Measurements from ENCODE around the gene UGT1A6.
"Not testable (repeated sequence)": the region's sequence is repeated elsewhere in the genome, so short reads cannot be mapped to it uniquely, and the experiment has no call there.

The UGT1A6 gene

DNA sequence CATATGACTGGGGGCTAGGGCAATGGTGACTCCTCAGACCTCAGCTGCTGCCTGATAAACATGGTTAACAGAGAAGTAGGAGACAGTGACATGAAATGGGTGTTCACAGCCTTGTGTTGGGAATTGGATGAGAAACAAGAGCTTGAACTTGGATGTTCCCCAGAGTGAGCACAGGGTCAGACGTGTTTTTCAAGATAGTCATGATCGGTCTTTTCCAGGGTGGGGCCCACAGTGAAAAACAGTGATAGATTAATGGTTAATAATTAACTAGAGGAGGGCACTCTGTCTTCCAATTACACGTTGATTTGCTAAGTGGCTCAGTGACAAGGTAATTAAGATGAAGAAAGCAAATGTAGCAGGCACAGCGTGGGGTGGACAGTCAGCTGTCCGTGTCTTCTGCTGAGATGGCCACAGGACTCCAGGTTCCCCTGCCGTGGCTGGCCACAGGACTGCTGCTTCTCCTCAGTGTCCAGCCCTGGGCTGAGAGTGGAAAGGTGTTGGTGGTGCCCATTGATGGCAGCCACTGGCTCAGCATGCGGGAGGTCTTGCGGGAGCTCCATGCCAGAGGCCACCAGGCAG lies 36.1 kb downstream of the UGT1A6 start, which contains the start of gene UGT1A3:
UGT1A3 (plus strand) TSS at position 320 of the 579 bp plus-strand sequence; CDS start at position 405, 85 bp downstream.
- no peak for DNase-seq (ENCODE audit: low read depth in 2 of 2)

DNA sequence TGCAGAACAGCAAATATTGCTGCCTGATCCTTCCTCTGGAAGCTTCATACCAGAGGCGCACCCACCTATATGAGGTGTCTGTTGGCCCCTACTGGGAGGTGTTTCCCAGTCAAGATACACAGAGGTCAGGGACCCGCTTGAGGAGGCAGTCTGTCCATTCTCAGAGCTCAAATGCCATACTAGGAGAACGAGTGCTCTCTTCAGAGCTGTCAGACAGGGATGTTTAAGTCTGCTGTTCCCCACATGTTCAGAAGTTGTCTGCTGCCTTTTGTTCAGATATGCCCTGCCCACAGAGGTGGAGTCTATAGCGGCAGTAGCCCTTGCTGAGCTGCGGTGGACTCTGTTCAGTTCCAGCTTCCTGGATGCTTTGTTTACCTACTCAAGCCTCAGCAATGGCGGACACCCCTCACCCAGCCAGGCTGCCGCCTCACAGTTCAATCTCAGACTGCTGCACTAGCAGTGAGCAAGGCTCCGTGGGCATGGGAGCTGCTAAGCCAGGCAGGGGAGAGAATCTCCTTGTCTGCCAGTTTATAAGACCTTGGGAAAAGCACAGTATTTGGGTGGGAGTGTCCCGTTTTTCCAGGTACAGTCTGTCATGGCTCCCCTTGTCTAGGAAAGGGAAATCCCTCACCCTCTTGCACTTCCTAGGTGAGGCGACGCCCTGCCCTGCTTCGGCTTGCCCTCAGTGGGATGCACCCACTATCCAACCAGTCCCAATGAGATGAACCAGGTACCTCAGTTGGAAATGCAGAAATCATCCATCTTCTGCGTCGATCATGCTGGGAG lies 44.4 kb downstream of the UGT1A6 start:
- not testable (repeated sequence) for DNase-seq (ENCODE audit: low read depth in 2 of 2)

DNA sequence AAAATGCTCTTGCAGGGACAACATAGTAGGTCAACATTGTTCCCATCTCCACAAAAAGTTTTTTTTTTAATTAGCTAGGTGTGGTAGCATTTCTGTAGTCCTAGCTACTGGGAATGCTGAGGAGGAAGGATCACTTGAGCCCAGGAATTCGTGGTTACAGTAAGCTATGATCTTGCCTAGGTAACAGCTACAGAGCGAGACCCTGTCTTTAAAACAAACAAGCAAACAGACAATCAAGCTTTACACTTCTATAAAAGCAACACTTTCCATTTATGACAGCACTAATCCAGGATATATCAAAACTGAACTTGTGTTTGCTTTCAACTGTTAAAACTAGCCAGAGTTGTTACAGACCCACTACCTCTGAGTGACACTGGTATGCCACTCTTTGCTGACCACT lies 48.2 kb downstream of the UGT1A6 start:
- DNase-seq (ENCODE audit: low read depth in 2 of 2), result no peak

DNA sequence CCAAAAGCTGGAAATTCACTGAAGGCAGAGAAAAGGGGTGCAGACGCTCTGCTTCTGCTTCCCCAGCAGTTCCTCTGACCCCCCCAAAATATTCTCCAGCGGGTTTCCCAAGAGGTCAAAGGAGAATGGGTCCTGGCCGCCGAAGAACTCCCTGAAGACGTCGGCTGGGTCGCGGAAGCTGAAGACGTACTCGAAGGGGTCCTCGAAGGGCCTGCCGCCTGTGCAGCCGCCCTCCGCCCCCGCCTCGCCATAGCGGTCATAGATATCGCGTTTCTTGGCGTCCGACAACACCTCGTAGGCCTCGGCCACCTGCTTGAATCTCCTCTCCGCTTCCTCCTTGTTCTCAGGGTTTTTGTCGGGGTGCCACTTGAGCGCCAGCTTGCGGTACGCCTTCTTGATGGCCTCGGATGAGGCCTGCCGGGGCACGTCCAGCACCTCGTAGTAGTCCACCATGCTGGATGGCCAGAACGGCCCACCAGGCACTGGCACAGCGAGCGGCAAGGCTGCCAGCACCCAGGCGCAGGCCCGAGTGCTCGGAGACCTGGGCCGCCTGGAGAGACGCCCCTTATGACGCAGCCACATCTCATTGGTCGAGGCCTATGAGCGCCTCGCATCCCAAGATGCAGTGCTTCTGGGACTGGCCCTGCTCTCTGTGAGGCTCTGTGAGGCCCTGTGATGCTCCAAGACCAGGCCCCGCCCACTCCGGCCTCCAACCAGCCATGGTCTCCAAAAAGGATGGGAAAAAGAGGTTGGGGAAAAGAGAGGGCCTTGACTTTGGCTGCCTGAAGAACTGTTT lies 51.0 kb downstream of the UGT1A6 start:
- no peak for DNase-seq (ENCODE audit: low read depth in 2 of 2)

DNA sequence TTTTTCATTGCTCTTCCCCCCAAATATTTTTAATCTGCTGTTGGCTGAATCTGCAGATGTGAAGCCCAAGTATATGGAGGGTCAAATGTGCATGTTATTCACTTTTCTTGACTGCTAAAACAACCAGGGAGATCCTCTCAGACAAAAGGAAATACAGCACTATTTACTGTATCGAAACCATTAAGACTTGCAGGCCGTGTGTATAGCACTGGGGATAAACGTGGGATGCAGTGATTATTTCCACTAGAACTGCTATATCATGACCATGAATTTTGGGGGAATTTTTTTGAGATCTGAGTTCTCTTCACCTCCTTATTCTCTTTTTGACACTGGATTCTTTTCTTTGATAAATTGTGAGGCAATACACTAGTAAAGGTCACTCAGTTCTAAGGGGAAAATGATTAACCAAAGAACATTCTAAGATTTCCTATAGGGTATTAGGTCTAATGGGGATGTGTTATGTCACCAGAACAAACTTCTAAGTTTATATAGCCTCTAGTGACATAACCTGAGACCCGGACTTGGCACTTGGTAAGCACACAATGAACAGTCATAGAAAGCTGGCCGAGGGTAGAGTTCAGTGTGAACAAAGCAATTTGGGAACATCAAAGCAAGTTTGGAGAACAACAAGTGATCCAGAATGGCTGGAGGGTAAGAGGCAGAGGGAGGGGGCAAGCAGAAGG lies 52.5 kb downstream of the UGT1A6 start:
- DNase-seq (ENCODE audit: low read depth in 2 of 2), result no peak

DNA sequence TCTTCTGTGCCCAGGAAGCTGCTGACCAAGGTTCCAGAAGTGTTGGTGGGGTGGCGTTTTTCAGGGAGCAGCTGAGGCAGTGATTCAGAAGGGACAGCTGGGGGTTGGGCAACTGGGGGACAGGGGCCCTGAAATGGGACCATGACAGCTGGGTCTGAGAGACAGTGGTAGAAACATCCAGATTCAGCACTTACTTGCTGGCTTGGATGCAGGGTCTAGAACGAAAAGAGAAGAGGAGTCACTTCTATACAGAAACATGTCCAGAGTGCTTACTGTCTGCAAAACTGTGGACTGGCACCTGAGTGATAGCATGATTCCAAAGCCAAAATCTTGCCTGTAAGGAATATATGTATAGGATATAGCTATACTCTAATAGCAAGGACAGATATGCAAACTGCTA lies 53.1 kb downstream of the UGT1A6 start:
- not testable (repeated sequence) for DNase-seq (ENCODE audit: low read depth in 2 of 2)

DNA sequence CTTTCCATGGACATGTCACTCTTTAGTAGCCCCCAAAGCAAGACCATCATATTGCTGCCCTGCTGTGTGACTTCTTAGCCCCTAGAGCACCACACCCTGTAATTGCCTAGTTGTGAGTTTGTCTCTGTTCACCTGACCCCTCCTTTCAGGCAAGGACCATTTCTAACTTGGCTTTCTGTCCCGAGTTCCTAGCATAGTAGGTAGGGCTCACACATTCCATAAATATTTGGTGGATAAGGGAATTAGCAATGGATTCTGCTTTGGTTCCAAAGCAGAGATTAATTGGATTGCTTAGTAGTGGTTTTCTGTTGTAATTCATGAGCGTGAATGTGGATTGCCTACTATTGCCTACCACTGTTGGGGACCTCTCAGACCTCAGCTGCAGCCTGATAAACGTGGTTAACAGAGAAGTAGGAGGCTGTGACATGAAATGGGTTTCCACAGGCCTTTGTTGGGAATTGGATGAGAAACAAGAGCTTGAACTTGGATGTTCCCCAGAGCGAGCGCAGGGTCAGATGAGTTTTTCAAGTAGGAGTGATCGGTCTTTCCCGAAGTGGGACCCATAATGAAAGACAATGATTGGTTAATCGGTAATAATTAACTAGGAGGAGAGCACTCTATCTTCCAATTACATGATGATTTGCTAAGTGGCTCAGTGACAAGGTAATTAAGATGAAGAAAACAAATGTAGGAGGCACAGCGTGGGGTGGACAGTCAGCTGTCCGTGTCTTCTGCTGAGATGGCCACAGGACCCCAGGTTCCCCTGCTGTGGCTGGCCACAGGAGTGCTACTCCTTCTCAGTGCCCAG lies 54.0 kb downstream of the UGT1A6 start:
- DNase-seq (ENCODE audit: low read depth in 2 of 2), result no peak

DNA sequence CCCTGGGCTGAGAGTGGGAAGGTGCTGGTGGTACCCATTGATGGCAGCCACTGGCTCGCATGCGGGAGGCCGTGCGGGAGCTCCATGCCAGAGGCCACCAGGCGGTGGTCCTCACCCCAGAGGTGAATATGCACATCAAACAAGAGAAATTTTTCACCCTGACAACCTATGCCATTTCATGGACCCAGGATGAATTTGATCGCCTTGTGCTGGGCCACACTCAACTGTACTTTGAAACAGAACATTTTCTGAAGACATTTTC lies 54.5 kb downstream of the UGT1A6 start:
- DNase-seq (ENCODE audit: low read depth in 2 of 2), result no peak

DNA sequence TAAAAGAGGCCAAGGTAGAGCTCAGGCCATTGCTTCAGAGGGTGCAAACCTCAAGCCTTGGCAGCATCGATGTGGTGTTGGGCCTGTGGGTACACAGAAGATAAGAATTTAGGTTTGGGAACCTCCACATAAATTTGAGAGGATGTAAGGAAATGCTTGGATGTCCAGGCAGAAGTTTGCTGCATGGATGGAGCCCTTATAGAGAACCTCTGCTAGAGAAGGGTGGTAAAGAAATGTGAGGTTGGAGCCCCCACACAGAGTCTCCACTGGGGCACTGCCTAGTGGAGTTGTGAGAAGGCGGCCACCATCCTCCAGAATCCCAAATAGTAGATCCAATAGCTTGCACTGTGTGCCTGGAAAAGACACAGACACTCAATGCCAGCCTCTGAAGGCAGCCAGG lies 58.0 kb downstream of the UGT1A6 start:
- not testable (repeated sequence) for DNase-seq (ENCODE audit: low read depth in 2 of 2)

DNA sequence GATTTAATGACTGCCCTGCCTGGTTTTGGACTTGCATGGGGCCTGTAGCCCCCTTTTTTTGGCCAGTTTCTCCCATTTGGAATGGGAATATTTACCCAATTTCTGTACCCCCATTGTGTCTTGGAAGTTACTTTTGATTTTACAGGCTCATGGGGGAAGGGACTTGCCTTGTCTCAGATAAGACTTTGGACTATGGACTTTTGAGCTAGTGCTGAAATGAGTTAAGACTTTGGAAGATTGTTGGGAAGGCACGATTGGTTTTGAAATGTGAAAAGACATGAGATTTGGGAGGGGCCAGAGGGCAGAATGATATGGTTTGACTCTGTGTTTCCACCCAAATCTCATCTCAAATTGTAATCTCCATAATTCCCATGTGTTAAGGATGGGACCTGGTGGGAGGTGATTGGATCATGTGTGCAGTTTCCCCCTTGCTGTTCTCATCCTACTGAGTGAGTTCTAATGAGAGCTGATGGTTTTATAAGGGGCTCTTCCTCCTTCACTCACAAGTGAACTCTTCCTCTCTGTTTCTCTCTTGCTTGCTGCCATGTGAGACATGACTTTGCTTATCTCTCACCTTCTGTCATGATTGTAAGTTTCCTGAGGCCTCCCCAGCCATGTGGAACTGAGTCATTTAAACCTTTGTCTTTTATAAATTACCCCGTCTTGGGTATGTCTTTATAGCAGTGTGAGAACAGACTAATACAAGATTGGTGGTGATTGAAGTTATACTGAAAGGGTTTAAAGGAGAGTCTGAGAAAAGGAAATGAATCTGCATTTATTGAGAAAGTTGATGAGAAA lies 58.7 kb downstream of the UGT1A6 start:
- DNase-seq (ENCODE audit: low read depth in 2 of 2), result not testable (repeated sequence)

DNA sequence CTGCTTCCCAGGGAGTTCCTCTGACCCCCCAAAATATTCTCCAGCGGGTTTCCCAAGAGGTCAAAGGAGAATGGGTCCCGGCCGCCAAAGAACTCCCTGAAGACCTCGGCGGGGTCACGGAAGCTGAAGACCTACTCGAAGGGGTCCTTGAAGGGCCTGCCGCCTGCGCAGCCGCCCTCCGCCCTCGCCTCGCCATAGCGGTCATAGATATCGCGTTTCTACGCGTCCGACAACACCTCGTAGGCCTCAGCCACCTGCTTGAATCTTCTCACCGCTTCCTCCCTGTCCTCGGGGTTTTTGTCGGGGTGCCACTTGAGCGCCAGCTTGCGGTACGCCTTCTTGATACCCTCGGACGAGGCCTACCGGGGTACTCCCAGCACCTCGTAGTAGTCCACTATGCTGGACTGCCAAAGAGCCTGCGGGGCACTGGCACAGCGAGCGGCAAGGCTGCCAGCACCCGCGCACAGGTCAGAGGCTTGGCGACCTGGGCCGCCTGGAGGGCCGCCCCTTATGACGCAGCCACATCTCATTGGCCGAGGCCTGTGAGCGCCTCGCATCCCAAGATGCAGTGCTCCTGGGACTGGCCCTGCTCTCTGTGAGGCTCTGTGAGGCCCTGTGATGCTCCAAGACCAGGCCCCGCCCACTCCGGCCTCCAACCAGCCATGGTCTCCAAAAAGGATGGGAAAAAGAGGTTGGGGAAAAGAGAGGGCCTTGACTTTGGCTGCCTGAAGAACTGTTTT lies 62.4 kb downstream of the UGT1A6 start:
- no peak for DNase-seq (ENCODE audit: low read depth in 2 of 2)

DNA sequence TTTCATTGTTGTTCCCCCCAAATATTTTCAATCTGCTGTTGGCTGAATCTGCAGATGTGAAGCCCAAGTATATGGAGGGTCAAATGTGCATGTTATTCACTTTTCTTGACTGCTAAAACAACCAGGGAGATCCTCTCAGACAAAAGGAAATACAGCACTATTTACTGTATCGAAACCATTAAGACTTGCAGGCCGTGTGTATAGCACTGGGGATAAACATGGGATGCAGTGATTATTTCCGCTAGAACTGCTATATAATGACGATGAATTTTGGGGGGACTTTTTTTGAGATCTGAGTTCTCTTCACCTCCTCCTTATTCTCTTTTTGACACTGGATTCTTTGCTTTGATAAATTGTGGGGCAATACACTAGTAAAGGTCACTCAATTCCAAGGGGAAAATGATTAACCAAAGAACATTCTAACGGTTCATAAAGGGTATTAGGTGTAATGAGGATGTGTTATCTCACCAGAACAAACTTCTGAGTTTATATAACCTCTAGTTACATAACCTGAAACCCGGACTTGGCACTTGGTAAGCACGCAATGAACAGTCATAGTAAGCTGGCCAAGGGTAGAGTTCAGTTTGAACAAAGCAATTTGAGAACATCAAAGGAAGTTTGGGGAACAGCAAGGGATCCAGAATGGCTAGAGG lies 63.9 kb downstream of the UGT1A6 start:
- DNase-seq (ENCODE audit: low read depth in 2 of 2), result no peak

DNA sequence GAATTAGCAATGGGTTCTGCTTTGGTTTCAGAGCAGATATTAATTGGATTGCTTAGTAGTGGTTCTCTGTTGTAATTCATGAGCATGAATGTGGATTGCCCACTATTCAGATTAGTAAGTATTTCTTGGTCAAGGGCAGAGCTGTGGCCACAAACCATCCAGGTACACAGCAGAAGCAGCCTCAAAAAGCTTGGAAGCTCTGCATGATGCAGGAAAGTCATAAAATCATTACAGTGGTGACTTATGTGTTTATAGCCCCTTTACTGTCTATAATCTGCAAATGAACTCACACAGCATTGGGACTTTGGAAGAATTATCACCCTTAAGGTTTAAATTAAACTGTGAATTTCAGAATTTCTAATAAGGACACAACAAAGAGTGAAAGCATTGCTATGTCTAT lies 65.5 kb downstream of the UGT1A6 start:
- no peak for DNase-seq (ENCODE audit: low read depth in 2 of 2)

DNA sequence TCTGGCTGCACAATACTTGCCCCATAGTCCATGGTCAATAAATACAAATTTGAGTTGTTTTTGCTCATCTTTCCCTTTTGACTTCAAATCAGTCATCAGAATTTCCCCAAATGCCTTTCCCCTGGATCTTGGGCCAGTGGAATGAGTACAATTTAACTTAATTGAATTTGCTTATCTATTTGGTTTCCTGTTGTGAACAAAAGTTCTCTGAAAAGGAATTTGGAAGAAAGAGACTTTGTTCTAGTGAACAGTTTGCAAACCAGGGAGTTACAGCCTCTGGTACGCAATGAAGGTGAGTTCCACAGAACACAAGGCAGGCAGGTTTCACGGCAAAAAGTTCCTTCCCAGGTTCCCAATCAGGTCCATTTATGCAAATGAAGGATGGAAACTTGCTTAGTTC lies 66.2 kb downstream of the UGT1A6 start:
- DNase-seq (ENCODE audit: low read depth in 2 of 2), result no peak

DNA sequence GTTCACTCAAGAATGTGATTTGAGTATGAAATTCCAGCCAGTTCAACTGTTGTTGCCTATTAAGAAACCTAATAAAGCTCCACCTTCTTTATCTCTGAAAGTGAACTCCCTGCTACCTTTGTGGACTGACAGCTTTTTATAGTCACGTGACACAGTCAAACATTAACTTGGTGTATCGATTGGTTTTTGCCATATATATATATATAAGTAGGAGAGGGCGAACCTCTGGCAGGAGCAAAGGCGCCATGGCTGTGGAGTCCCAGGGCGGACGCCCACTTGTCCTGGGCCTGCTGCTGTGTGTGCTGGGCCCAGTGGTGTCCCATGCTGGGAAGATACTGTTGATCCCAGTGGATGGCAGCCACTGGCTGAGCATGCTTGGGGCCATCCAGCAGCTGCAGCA lies 67.4 kb downstream of the UGT1A6 start, which contains the start of gene UGT1A1:
UGT1A1 (plus strand) TSS at position 228 of the 400 bp plus-strand sequence; CDS start at position 246, 18 bp downstream.
- no peak for DNase-seq (ENCODE audit: low read depth in 2 of 2)

DNA sequence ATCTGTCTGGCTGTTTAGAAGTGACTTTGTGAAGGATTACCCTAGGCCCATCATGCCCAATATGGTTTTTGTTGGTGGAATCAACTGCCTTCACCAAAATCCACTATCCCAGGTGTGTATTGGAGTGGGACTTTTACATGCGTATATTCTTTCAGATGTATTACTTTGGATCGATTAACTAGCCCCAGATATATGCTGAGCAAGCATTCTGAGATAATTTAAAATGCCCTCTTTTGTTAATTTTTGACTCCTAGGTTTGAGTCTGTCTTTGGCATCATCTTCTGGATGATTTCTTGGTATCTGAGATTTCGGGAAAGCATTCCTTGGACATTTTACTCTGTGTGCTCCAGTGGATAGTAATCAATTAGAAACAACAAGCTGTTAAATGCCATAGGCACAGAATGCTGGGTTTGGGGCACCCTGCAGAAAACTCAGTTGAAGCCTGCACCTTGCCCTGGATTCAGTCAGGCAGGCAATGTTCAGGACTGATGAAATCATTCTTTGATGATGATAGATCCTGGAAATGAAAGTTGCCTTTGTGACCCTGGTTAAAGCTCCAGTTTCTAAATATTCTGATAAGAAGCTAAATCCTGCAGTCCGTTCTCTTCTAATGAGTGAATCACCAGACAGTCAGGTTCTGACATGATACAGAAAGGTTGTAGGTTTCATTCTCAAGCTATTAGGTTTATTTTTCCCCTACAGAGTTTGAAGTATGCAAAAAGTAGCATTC lies 68.5 kb downstream of the UGT1A6 start:
- no peak for DNase-seq (ENCODE audit: low read depth in 2 of 2)

DNA sequence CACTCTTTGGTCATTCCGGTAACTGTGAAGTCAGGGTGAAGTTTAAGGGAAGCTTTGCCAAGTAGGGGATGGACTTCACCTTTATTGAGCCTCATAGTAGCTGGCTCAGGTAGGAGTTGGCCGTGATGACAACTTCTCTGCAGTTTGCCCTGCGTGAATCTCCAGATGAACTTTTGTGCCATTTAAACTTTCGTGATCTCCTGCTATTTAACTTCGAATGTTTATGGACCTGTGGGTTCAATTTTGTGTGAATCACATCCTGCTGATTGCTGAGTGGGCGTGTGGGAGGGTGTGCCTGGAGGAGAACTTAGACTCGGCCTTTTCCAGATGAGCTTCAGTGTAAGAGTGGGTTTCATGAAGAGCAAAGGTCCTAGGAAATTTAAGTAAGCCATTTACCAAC lies 71.6 kb downstream of the UGT1A6 start:
- DNase-seq (ENCODE audit: low read depth in 2 of 2), result no peak

DNA sequence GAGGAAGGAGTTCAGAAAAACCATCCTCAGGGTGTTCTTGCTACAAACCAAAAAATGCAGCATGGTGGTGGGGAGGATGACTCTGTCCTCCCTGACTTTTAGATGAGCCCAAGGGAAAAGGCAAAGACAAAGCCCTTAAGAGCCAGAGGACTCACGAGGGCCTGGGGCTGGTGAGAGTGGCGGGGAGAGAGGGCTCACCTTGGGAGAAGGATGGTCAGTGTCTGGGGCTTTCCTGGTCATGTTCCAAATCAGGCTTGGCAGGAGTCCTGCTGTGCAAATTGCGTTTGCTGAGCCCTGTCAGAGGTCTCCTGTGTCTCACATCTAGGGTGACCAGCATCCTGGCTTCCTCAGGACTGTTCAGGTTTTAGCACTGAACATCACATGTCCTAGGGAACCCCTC lies 72.1 kb downstream of the UGT1A6 start:
- DNase-seq (ENCODE audit: low read depth in 2 of 2), result no peak

DNA sequence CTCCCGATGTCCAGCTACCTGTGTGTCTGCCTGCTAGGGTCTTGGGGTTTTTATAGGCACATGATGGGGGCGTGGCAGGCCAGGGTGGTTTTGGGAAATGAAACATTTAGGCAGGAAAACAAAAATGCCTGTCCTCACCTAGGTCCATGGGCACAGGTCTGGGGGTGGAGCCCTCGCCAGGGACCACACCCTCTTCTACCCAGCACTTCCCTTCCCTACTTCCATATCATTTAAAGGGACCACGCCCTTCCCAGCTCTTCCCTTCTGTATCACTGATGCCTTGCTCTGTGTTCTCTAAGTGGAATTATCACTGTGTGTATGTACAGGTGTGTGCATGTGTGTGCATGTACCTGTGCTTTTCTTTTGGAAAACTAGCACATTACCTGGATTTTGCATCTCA lies 73.7 kb downstream of the UGT1A6 start:
- DNase-seq (ENCODE audit: low read depth in 2 of 2), result no peak

All from stimulated activated CD8-positive, alpha-beta memory T cell treated with anti-CD3 and anti-CD28 coated beads, Interleukin-15, amount 100 ng/mL, for 4 hours (primary cell).